Measurements from ENCODE around the gene SOX9. TPM values are rescaled to one million over a fixed set of nuclear protein-coding genes. Genes with fewer than 3 reads are reported as not detected.

Gene SOX9
- total and polyA plus RNA-seq, 7 donors: 0.28 to 22.7 (median 5.0) TPM; not detected in 1

GRCh38 chr17:72121164-72122009 is 567 bp downstream of the SOX9 start:
- peak overlapping the region; percentile 17 to 62 (median 49) for H3K27ac ChIP-seq
- WGBS, 2 donors: 1 to 2% methylated on average over 88 of the region's 88 CpGs
- peaks cover 0 to 62% (median 61%) of the 10 kb centered on the region in 4 donors for H3K4me1 ChIP-seq
- intact Hi-C loops (cut with DNase I): no loop called here
- H3K4me3 ChIP-seq: peak overlapping the region; percentile 26 to 45 (median 44)
- peaks cover 62 to 73% (median 67%) of the 10 kb centered on the region in 3 donors for H3K27me3 ChIP-seq
- DNase-seq: peak; percentile 72
- H3K9me3 ChIP-seq: no peaks in the 10 kb centered on the region
- TF ChIP-seq CTCF (IDR thresholded peaks at IDR 0.05) (no peak), POLR2AphosphoS5 (IDR thresholded peaks at IDR 0.05) (no peak)
- no peaks in the 10 kb centered on the region for H3K36me3 ChIP-seq

- Histone ChIP-seq H3K27ac (peak overlapping the region in 3 of 4 donors; percentile 46 to 62 (median 52)), H3K4me1 (peaks cover 0 to 54% (median 54%) of the 10 kb centered on the region in 4 donors), H3K9me3 (no peaks in the 10 kb centered on the region), H3K27me3 (peaks cover 55 to 65% (median 59%) of the 10 kb centered on the region in 3 donors), H3K36me3 (no peaks in the 10 kb centered on the region), H3K4me3 (peak overlapping the region; percentile 26 to 45 (median 44))
- 1 to 2% methylated on average over 36 of the region's 36 CpGs for whole genome bisulfite sequencing, 2 donors
- no peak for DNase-seq
- intact Hi-C loops (cut with DNase I): no loop called here
- TF ChIP-seq EP300 (IDR thresholded peaks at IDR 0.05): no peak
- no peak for TF ChIP-seq POLR2A (IDR thresholded peaks at IDR 0.05)
- no peak for TF ChIP-seq CTCF (IDR thresholded peaks at IDR 0.05)
- TF ChIP-seq POLR2AphosphoS5 (IDR thresholded peaks at IDR 0.05): no peak
Measured at GRCh38 chr17:72122010-72122764, 1.4 kb downstream of the SOX9 start.

- peak; percentile 70 for DNase-seq
- H3K27me3 ChIP-seq: peaks cover 48 to 57% (median 52%) of the 10 kb centered on the region in 3 donors
- intact Hi-C loops (cut with DNase I): no loop called here
- TF ChIP-seq POLR2AphosphoS5 (IDR thresholded peaks at IDR 0.05) (no peak), EP300 (IDR thresholded peaks at IDR 0.05) (no peak)
- no peaks in the 10 kb centered on the region for H3K36me3 ChIP-seq
- peaks cover 0 to 47% (median 46%) of the 10 kb centered on the region in 4 donors for H3K4me1 ChIP-seq
- H3K4me3 ChIP-seq: peak overlapping the region; percentile 6 to 45 (median 44)
- 5 to 6% methylated on average over 48 of the region's 48 CpGs for WGBS, 2 donors
- peak overlapping the region in 1 of 4 donors; percentile 46 for H3K27ac ChIP-seq
- no peaks in the 10 kb centered on the region for H3K9me3 ChIP-seq
Measured at GRCh38 chr17:72122765-72123529, 2.1 kb downstream of the SOX9 start.

- intact Hi-C loops (cut with DNase I): no loop called here
- H3K4me3 ChIP-seq: no peak overlapping the region
- peaks cover 43 to 49% (median 43%) of the 10 kb centered on the region in 3 donors for H3K27me3 ChIP-seq
- WGBS, 2 donors: 14 to 27% methylated on average over 75 of the region's 75 CpGs
- no peak overlapping the region for H3K27ac ChIP-seq
- TF ChIP-seq CTCF (IDR thresholded peaks at IDR 0.05): no peak
- TF ChIP-seq POLR2A (IDR thresholded peaks at IDR 0.05): no peak
- TF ChIP-seq EP300 (IDR thresholded peaks at IDR 0.05): no peak
- no peak for TF ChIP-seq POLR2AphosphoS5 (IDR thresholded peaks at IDR 0.05)
- H3K36me3 ChIP-seq: no peaks in the 10 kb centered on the region
- no peak for DNase-seq
- no peaks in the 10 kb centered on the region for H3K9me3 ChIP-seq
- H3K4me1 ChIP-seq: peaks cover 0 to 40% (median 39%) of the 10 kb centered on the region in 4 donors
Measured at GRCh38 chr17:72123530-72124437, 3.0 kb downstream of the SOX9 start.

All from sigmoid colon (tissue), 7 donors.